Measurements from ENCODE around the gene UBE2L3.
"Not testable (repeated sequence)": the region's sequence is repeated elsewhere in the genome, so short reads cannot be mapped to it uniquely, and the experiment has no call there.

UBE2L3 gene

DNA sequence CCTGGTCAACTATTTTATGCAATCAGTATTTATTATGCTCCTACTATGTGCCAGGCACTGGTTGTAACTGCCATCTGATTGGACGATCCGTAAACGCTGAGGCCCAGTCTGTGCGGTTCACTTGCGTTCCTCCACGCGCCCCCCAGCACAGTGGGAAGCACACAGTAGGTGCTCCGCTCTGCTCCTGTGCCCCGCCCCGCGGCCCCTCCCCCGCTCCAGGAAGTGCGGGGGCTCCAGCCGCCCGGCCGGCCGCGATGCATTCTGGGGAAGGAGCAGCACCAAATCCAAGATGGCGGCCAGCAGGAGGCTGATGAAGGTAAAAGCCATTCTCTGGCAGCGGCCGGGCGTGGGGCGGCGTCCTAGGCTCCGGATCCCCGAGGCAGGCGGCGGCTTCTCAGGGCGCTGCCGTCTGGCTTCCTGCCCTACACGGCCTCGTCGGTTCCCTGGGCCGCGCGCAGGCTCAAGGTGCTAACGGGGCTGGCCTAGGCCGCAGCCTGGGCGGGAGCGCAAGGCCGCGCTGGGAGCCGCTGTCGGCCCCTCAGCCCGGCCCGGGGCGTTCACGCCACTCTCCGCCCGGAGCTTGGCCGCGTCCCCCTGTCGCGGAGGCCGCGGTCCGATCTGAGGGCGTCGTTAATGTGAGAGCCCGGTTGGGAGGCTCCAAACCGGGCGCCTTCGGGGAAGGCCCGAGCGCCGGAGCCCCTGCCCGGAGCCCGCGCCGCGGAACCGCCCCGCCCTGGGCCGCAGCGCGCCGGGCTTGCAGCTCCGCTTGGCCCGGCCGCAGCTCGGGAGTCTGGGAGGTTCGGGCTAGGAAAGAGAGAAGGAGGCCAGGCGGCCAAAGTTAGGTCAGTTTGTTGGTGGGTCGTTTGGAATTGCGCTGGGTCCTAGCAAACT lies at the start of gene UBE2L3:
Gene UBE2L3, plus strand, starts transcription at position 259 of the 891 bp plus-strand sequence. Its CDS starts 31 bp downstream, at position 290.
- H3K36me3 Mint-ChIP-seq (ENCODE audit: low read depth) = peaks cover 38% of the 10 kb centered on the region
- peak within 1 kb of the TSS; percentile 96 for H3K27ac Mint-ChIP-seq
- no peaks in the 10 kb centered on the region for H3K9me3 Mint-ChIP-seq
- no peaks in the 10 kb centered on the region for H3K27me3 Mint-ChIP-seq
- H3K4me3 Mint-ChIP-seq = peak within 1 kb of the TSS; percentile 94
- peaks cover 42% of the 10 kb centered on the region for H3K4me1 Mint-ChIP-seq (ENCODE audit: low read depth)
- DNase-seq = peak; percentile 89

GRCh38 chr22:21526705-21527500 lies 40.6 kb upstream of the UBE2L3 start:
- H3K36me3 Mint-ChIP-seq (ENCODE audit: low read depth); H3K27me3 Mint-ChIP-seq; DNase-seq; H3K9me3 Mint-ChIP-seq; H3K27ac Mint-ChIP-seq; H3K4me1 Mint-ChIP-seq (ENCODE audit: low read depth); H3K4me3 Mint-ChIP-seq: not testable (repeated sequence)

DNA sequence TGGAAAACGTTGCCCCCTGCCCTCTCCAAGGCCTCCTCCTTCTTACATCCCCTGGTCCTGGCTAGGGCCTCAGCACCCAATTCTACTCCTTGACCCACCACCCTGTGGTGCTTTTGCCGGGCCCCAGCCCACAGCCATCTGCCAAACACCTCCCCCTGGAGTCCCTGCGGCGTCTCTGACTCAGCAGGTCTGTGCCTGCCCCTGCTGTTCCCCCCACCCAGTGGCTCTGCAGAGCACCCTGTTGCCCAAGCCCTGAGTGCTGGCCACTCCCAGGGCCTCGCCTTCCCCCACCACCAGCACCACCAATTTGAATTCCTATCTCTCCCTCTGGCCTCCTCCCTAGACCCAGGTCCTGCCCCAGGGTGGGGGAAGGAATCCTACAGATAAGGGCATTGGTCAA lies 36.0 kb upstream of the UBE2L3 start:
- DNase-seq; H3K27me3 Mint-ChIP-seq; H3K36me3 Mint-ChIP-seq (ENCODE audit: low read depth); H3K4me3 Mint-ChIP-seq; H3K27ac Mint-ChIP-seq; H3K4me1 Mint-ChIP-seq (ENCODE audit: low read depth); H3K9me3 Mint-ChIP-seq: not testable (repeated sequence)

DNA sequence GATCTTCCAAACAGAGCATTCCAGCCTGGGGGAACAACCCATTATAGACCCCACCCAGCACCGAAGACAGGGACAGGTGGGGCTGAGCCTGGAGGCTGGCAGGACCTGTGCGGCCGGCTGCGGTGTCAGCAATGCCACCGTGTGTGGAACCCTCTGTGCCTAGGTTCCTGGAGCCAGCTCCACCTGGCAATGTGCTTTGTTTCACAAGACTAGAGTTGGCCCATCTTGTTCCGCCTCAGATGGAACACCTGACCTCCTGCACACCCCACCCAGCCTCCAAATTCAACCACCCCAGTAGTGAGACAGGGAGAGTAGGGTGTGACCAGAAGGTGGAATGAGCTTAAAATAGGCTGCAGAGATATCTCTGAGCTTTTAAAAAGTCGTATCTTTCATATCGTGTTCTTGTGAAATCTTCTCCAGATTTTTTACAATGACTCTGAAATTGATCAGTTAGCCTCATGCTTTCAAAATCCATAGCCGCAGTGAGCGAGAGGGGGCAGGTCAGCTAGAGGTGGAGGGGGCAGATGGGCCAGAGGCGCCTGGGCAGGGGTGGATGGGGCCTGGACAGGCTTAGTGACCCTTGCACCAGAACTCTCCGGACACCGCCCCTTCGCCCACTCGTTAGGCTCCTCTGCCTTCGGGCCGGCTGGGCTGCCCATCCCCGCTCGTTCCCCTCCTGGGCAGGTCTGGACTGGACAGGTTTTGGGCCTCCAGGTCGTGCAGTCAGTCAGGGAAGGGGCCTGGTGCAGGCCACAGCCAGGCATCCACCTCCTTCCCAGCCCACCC lies 34.5 kb upstream of the UBE2L3 start:
- H3K27me3 Mint-ChIP-seq; H3K9me3 Mint-ChIP-seq; H3K4me1 Mint-ChIP-seq (ENCODE audit: low read depth); H3K4me3 Mint-ChIP-seq; DNase-seq; H3K36me3 Mint-ChIP-seq (ENCODE audit: low read depth); H3K27ac Mint-ChIP-seq: not testable (repeated sequence)

DNA sequence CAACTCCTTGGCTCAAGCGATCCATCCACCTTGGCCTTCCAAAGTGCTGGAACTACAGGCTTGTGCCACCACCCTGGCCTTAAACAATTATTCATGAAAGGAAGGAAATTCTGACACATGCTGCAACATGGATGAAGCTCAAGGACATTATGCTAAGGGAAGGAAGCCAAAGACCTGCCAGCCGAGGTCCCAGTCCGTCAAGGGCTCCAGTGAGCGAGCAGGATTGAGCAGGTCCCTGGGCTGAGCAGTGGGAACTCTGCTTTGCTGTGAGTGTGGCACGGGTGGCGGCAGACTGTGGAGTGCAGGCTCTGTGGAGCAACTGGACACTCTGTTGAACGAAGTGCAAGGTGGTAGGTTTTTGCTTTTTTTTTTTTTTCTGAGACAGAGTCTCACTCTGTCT lies 27.7 kb upstream of the UBE2L3 start:
- not testable (repeated sequence) for H3K27ac Mint-ChIP-seq; H3K36me3 Mint-ChIP-seq (ENCODE audit: low read depth); H3K27me3 Mint-ChIP-seq; H3K9me3 Mint-ChIP-seq; H3K4me3 Mint-ChIP-seq; H3K4me1 Mint-ChIP-seq (ENCODE audit: low read depth); DNase-seq

- not testable (repeated sequence) for H3K9me3 Mint-ChIP-seq, DNase-seq
Measured at GRCh38 chr22:21544432-21545322, 22.8 kb upstream of the UBE2L3 start.

GRCh38 chr22:21549558-21549957 lies 18.0 kb upstream of the UBE2L3 start:
- H3K36me3 Mint-ChIP-seq (ENCODE audit: low read depth); DNase-seq; H3K9me3 Mint-ChIP-seq; H3K27me3 Mint-ChIP-seq; H3K27ac Mint-ChIP-seq; H3K4me3 Mint-ChIP-seq; H3K4me1 Mint-ChIP-seq (ENCODE audit: low read depth): not testable (repeated sequence)

More at GRCh38 chr22:21544432-21545322, 22.8 kb upstream of the UBE2L3 start:
- H3K27me3 Mint-ChIP-seq; H3K4me3 Mint-ChIP-seq; H3K4me1 Mint-ChIP-seq (ENCODE audit: low read depth); H3K36me3 Mint-ChIP-seq (ENCODE audit: low read depth); H3K27ac Mint-ChIP-seq: not testable (repeated sequence)

DNA sequence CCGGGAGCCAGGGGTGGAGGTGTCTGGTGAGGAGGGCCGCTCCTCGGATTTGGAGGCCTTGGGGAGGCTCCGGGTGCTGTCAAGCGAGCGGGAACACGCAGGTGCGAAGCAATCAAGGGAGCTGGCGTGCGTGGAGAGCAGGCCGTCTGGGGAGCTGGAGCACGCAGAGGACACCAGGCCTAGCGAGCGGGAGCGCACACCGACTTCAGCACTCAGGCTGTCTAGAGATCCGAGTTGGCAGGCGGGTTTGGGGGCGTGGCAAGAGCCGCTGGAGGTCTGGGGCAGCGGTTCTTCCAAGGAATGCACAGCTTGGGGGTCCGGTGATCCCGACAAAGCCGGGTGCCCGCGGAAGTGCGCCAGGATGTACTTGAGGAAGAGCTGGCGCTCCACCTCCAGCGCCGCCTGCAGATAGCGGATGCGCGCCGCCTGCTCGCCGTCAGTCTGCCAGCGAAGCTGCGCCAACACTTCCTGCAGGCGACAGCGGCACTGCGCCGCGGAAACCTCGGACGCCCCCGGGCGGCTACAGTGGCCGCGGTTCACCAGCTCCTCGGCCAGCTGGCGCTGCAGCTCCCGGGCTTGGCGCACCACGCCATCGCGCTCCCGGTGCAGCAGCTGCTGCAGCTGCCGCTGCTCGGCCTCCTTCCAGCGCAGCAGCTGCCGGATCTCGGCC lies 17.4 kb upstream of the UBE2L3 start:
- not testable (repeated sequence) for H3K36me3 Mint-ChIP-seq (ENCODE audit: low read depth); H3K27ac Mint-ChIP-seq; DNase-seq; H3K4me1 Mint-ChIP-seq (ENCODE audit: low read depth); H3K9me3 Mint-ChIP-seq; H3K4me3 Mint-ChIP-seq; H3K27me3 Mint-ChIP-seq

- H3K9me3 Mint-ChIP-seq; H3K4me1 Mint-ChIP-seq (ENCODE audit: low read depth); H3K27ac Mint-ChIP-seq; DNase-seq; H3K27me3 Mint-ChIP-seq; H3K4me3 Mint-ChIP-seq; H3K36me3 Mint-ChIP-seq (ENCODE audit: low read depth): not testable (repeated sequence)
Measured at GRCh38 chr22:21550678-21551047, 16.9 kb upstream of the UBE2L3 start.

DNA sequence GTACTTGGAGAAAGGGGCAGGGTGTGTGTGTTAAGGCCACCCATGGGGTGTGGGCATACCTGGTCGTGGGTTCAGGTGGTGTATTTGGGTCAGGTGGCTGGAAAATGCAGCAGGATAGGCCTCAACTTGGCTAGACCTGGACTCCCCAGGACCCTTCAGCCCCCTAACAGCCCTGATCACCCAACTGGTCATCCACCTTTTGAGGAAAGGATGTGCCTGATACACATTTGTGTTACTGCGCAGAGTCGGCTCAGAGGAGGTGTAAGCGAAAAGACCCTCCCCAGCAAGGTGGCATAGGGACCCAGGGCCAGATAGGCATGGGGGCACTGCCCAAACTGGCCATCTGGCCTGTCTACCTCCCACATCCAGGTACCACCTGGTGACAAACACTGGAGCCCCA lies 16.2 kb upstream of the UBE2L3 start, which contains the start of gene RIMBP3C:
Gene RIMBP3C, minus strand, starts transcription at position 101 of the 400 bp plus-strand sequence. CDS start 485 bp downstream, outside the sequence.
- H3K4me3 Mint-ChIP-seq; H3K27ac Mint-ChIP-seq; H3K27me3 Mint-ChIP-seq; H3K9me3 Mint-ChIP-seq; H3K4me1 Mint-ChIP-seq (ENCODE audit: low read depth); DNase-seq; H3K36me3 Mint-ChIP-seq (ENCODE audit: low read depth): not testable (repeated sequence)

DNA sequence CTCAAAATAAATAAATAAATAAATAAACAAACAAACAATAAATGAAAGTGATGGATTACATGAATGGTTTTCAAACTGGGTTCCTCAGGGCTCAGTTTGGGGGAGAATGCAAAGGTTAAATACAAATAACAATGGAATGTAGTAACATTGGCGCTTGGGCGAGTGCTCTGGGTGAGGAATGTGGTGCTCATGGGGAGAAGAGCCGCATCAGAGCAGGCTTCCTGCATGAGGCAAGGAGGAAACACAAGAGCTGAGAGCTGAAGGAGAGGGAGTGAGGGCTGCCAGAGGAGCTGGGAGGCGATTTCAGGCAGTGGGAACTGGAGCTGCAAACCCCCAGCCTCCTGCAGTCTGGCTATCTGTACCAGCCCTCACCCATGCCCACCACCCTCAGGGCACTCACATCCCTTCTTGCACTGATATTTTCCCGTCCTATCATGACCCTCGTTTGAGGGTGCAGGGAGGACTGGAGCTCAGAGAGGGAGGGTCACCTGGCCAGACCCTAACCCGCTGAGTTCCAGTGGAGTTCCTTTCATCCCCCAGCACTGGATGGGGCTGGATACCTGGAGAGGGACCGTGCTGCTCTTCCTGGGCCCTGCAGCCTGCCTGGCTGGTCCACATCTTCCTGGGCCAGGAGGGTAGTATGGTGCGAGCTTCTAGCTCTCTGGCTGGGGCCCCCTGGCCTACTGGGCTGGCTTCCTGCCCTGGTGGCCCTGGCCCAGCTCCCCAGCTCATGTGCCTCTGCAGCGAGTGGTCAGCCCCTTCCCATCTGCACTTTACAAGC lies 8.0 kb upstream of the UBE2L3 start:
- not testable (repeated sequence) for DNase-seq

GRCh38 chr22:21560657-21561056 lies 6.9 kb upstream of the UBE2L3 start:
- DNase-seq; H3K4me3 Mint-ChIP-seq; H3K36me3 Mint-ChIP-seq (ENCODE audit: low read depth); H3K27ac Mint-ChIP-seq; H3K4me1 Mint-ChIP-seq (ENCODE audit: low read depth); H3K27me3 Mint-ChIP-seq; H3K9me3 Mint-ChIP-seq: not testable (repeated sequence)

More for the DNA sequence above, 8.0 kb upstream of the UBE2L3 start:
- H3K4me1 Mint-ChIP-seq (ENCODE audit: low read depth); H3K27me3 Mint-ChIP-seq; H3K27ac Mint-ChIP-seq; H3K9me3 Mint-ChIP-seq; H3K36me3 Mint-ChIP-seq (ENCODE audit: low read depth); H3K4me3 Mint-ChIP-seq: not testable (repeated sequence)

DNA sequence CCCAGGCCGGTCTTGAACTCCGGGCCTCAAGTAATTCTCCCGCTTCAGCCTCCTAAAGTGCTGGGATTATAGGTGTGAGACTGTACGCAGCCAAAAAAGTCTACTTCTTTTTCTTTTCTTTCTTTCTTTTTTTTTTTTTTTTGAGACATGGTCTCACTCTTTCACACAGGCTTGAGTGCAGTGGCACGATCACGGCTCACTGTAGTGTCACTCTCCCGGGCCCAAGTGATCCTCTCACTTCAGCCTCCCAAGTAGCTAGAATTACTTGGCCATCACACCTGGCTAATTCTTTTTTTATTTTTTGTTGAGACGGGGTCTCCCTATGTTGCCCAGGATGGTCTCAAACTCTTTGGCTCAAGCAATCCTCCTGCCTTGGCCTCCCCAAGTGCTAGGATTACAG lies 3.6 kb upstream of the UBE2L3 start:
- H3K27me3 Mint-ChIP-seq = no peaks in the 10 kb centered on the region
- H3K4me1 Mint-ChIP-seq (ENCODE audit: low read depth) = peaks cover 7% of the 10 kb centered on the region
- DNase-seq = no peak
- no peaks in the 10 kb centered on the region for H3K9me3 Mint-ChIP-seq
- no peak overlapping the region for H3K27ac Mint-ChIP-seq
- H3K36me3 Mint-ChIP-seq (ENCODE audit: low read depth) = peaks cover 9% of the 10 kb centered on the region
- H3K4me3 Mint-ChIP-seq = no peak overlapping the region
